NT2/D1 (cell line): ENCODE results near the gene NDUFV2.

Experiments used
- DNase-seq: peaks from one replicate; pipeline ENCODE4 v3.0.0-alpha.2; 2011; ENCODE audit warnings: low read depth, low spot score
- H3K27me3 ChIP-seq: 2 replicates; pipeline ENCODE4 v1.6.0; 2011; ENCODE audit warnings: mild to moderate bottlenecking; ENCODE audit not compliant: insufficient read length, insufficient read depth
- H3K36me3 ChIP-seq: 2 replicates; pipeline ENCODE4 v1.6.1; 2011; ENCODE audit warnings: mild to moderate bottlenecking, low read length, mixed read lengths; ENCODE audit not compliant: insufficient read depth, insufficient read length
- H3K4me1 ChIP-seq: 2 replicates; pipeline ENCODE4 v1.5.1; 2011; ENCODE audit not compliant: insufficient read depth, insufficient read length
- H3K4me3 ChIP-seq: 2 replicates; pipeline ENCODE4 v1.5.1; 2011; ENCODE audit warnings: low read depth; ENCODE audit not compliant: insufficient read length
- H3K9ac ChIP-seq: 2 replicates; pipeline ENCODE4 v1.6.0; 2011; ENCODE audit warnings: low read depth; ENCODE audit not compliant: insufficient read length
- H3K9me3 ChIP-seq: 2 replicates; pipeline ENCODE4 v1.5.1; 2011; ENCODE audit warnings: mild to moderate bottlenecking, low read length; ENCODE audit not compliant: insufficient read depth
- SUZ12 ChIP-seq: IDR thresholded peaks from 2 replicates; pipeline ENCODE4 v1.6.1; 2011; ENCODE audit not compliant: insufficient read length, insufficient read depth; ENCODE audit errors: extremely low read depth
- YY1 ChIP-seq: IDR thresholded peaks from 2 replicates; pipeline ENCODE4 v1.6.1; 2011; ENCODE audit not compliant: insufficient read length, insufficient read depth
- ZNF274 ChIP-seq: IDR thresholded peaks from 2 replicates; pipeline ENCODE4 v1.6.1; 2011; ENCODE audit warnings: mild to moderate bottlenecking, low read depth, low read length

NDUFV2 gene

DNA sequence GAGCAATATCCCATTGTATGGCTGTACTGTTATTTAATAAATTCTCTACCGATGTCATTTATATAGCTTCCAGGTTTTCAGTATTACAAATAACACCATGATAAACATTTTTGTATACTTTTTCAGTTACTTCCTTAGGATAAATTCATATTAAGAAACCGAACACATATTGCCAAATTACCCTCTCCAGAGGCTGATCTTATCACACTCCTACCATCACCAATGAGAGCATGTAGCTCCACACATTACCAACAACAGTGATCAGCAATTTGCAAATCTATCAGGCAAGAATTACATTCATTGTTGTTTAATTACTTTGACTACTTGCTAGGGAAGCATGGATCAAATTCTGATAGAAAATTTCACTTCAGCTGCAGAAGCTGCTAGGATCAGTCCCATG lies 5.8 kb upstream of the NDUFV2 start:
- Histone ChIP-seq H3K9ac (no peak overlapping the region), H3K36me3 (no peaks in the 10 kb centered on the region), H3K4me3 (no peak overlapping the region), H3K4me1 (no peaks in the 10 kb centered on the region), H3K27me3 (no peaks in the 10 kb centered on the region), H3K9me3 (no peaks in the 10 kb centered on the region)
- TF ChIP-seq YY1: no peak
- no peak for TF ChIP-seq SUZ12
- TF ChIP-seq ZNF274: no peak
- DNase-seq: no peak

GRCh38 chr18:9097349-9097748 lies 5.2 kb upstream of the NDUFV2 start:
- no peaks in the 10 kb centered on the region for H3K36me3 ChIP-seq
- H3K9me3 ChIP-seq: no peaks in the 10 kb centered on the region
- H3K4me3 ChIP-seq: no peak overlapping the region
- no peak for DNase-seq
- H3K27me3 ChIP-seq: no peaks in the 10 kb centered on the region
- H3K4me1 ChIP-seq: no peaks in the 10 kb centered on the region
- no peak overlapping the region for H3K9ac ChIP-seq
- no peak for TF ChIP-seq YY1
- TF ChIP-seq ZNF274: no peak
- no peak for TF ChIP-seq SUZ12

GRCh38 chr18:9100796-9101195 lies 1.7 kb upstream of the NDUFV2 start:
- no peak for DNase-seq
- Histone ChIP-seq H3K4me3 (no peak overlapping the region), H3K4me1 (no peaks in the 10 kb centered on the region), H3K27me3 (no peaks in the 10 kb centered on the region), H3K9me3 (no peaks in the 10 kb centered on the region), H3K9ac (no peak overlapping the region), H3K36me3 (no peaks in the 10 kb centered on the region)
- no peak for TF ChIP-seq SUZ12
- no peak for TF ChIP-seq ZNF274
- TF ChIP-seq YY1: no peak

- Histone ChIP-seq H3K4me1 (no peaks in the 10 kb centered on the region), H3K36me3 (peaks cover 3% of the 10 kb centered on the region), H3K9ac (peak overlapping the region; percentile 72), H3K27me3 (no peaks in the 10 kb centered on the region), H3K9me3 (no peaks in the 10 kb centered on the region), H3K4me3 (peak overlapping the region; percentile 58)
- TF ChIP-seq YY1 (no peak), ZNF274 (no peak), SUZ12 (no peak)
- DNase-seq: no peak
Measured at GRCh38 chr18:9101730-9102507, 580 bp upstream of the NDUFV2 start.

DNA sequence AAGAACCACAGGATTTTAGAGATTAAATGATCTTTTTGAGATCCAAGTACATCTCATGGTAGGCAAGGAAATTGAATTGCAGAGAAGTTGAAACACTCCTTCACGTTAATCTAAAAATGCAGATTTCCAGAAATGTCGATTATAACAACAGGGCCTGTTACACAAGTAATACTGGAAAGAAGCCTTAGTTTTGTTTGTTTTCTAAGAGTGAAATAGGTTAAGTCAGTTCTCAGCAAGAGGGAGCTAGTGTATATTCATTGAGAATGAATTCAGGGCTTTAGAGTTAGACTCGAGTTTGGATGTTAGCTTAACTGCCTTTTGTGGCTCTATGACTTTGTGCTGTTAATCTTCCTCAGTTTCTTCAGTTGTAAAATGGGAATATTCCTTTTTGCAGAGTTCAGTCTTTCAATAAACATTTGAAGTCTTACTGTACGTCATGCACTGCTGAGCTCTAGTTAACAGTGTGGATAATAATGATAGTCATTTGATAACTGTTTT lies 926 bp downstream of the NDUFV2 start:
- no peaks in the 10 kb centered on the region for H3K4me1 ChIP-seq
- no peaks in the 10 kb centered on the region for H3K27me3 ChIP-seq
- no peak for TF ChIP-seq SUZ12
- no peak for TF ChIP-seq ZNF274
- no peak for TF ChIP-seq YY1
- H3K36me3 ChIP-seq: peaks cover 4% of the 10 kb centered on the region
- H3K9ac ChIP-seq: peak overlapping the region; percentile 93
- DNase-seq: no peak
- no peaks in the 10 kb centered on the region for H3K9me3 ChIP-seq
- H3K4me3 ChIP-seq: peak overlapping the region; percentile 78

DNA sequence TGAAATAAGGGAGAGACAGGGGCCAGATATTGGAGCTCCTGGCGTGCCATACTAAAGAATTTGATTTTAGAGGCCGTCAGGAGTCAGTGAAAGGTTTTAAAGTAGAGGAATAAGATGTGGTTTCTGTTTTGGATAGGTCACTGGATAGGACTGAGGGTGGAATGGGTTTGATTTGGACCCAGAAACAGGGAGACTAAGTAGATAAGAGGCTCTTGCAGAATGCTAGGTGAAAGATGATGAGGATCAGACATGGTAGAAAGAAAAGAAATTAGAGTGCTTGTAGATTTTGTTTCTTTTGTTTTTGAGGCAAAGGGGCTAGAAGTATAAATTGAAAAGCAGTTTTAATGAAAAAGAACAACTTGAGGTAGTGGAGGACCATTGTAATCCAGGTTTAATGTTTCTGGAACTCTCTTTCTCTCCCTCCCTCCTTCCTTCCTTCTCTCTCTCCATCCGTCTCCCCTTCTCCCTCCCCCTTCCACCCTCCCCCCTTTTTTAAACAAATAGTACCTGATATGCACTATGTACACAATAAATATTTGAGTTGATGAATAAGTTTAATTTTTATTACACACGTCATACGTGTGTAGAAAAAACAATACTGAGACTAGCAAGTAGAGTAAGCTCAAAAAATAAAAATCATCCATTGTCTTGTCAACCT lies 1.9 kb downstream of the NDUFV2 start:
- DNase-seq: no peak
- Histone ChIP-seq H3K9me3 (no peaks in the 10 kb centered on the region), H3K27me3 (no peaks in the 10 kb centered on the region), H3K36me3 (peaks cover 10% of the 10 kb centered on the region), H3K4me1 (no peaks in the 10 kb centered on the region), H3K9ac (no peak overlapping the region), H3K4me3 (peak overlapping the region; percentile 78)
- no peak for TF ChIP-seq SUZ12
- no peak for TF ChIP-seq YY1
- TF ChIP-seq ZNF274: no peak

GRCh38 chr18:9105420-9105819 lies 2.9 kb downstream of the NDUFV2 start:
- no peaks in the 10 kb centered on the region for H3K4me1 ChIP-seq
- H3K9ac ChIP-seq: no peak overlapping the region
- no peaks in the 10 kb centered on the region for H3K27me3 ChIP-seq
- peaks cover 10% of the 10 kb centered on the region for H3K36me3 ChIP-seq
- TF ChIP-seq SUZ12: no peak
- no peak for TF ChIP-seq YY1
- no peak for TF ChIP-seq ZNF274
- no peaks in the 10 kb centered on the region for H3K9me3 ChIP-seq
- no peak overlapping the region for H3K4me3 ChIP-seq
- DNase-seq: no peak
